Neutrophil (primary cell): ENCODE data around the gene CNTN5.

ENCODE experiments used
- H3K27ac ChIP-seq: fragments of 200-600 bp; sonication (generic); 2 replicates; pipeline ENCODE4 v1.5.1; 2016; ENCODE audit warnings: mild to moderate bottlenecking, moderate library complexity
- H3K27me3 ChIP-seq: fragments of 200-600 bp; sonication (generic); 2 replicates; pipeline ENCODE4 v1.6.0; 2016; ENCODE audit warnings: mild to moderate bottlenecking
- H3K36me3 ChIP-seq: fragments of 200-600 bp; sonication (generic); 2 replicates; pipeline ENCODE4 v1.5.1; 2017
- H3K4me1 ChIP-seq, 2 experiments: fragments of 200-600 bp in 1 of 2; sonication (generic) in 1 of 2; 1 replicate in 1 of 2; 2 replicates in 1 of 2; pipeline versions ENCODE4 v1.5.1 to v1.6.1; 2013 to 2016; ENCODE audit warnings: low read depth in 1 of 2, low read length in 1 of 2, mild to moderate bottlenecking in 1 of 2, moderate library complexity in 1 of 2; ENCODE audit not compliant: control insufficient read depth in 1 of 2, insufficient read depth in 1 of 2
- H3K4me3 ChIP-seq, 2 experiments: fragments of 200-600 bp in 1 of 2; sonication (generic) in 1 of 2; 1 replicate in 1 of 2; 2 replicates in 1 of 2; pipeline ENCODE4 v1.5.1; 2013 to 2016; ENCODE audit warnings: low read depth in 1 of 2, low read length in 1 of 2, mild to moderate bottlenecking in 1 of 2, moderate library complexity in 1 of 2
- H3K9me3 ChIP-seq: fragments of 200-600 bp; sonication (generic); 2 replicates; pipeline ENCODE4 v1.5.1; 2016
- TF ChIP-seq, protein P1 (sequence below): fragments of 200-600 bp; sonication (generic); IDR thresholded peaks from 2 replicates; pipeline ENCODE4 v1.5.1; 2016; ENCODE audit warnings: antibody characterized with exemption

The CNTN5 gene

DNA sequence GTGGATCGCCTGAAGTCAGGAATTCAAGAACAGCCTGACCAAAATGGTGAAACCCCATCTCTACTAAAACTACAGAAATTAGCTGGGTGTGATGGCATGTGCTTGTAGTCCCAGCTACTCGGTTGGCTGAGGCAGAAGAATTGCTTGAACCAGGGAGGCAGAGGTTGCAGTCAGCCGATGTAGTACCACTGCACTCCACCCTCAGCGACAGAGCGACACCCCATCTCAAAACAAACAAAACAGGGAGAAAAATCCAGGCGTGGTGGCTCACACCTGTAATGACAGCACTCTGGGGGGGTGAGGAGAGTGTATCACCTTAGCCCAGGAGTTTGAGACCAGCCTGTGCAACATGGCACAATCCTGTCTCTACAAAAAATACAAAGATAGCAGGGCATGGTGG is 864.0 kb downstream of the CNTN5 start:
- H3K27ac ChIP-seq: no peak overlapping the region
- H3K9me3 ChIP-seq: no peaks in the 10 kb centered on the region
- H3K4me1 ChIP-seq: no peaks in the 10 kb centered on the region
- TF ChIP-seq, protein P1, sequence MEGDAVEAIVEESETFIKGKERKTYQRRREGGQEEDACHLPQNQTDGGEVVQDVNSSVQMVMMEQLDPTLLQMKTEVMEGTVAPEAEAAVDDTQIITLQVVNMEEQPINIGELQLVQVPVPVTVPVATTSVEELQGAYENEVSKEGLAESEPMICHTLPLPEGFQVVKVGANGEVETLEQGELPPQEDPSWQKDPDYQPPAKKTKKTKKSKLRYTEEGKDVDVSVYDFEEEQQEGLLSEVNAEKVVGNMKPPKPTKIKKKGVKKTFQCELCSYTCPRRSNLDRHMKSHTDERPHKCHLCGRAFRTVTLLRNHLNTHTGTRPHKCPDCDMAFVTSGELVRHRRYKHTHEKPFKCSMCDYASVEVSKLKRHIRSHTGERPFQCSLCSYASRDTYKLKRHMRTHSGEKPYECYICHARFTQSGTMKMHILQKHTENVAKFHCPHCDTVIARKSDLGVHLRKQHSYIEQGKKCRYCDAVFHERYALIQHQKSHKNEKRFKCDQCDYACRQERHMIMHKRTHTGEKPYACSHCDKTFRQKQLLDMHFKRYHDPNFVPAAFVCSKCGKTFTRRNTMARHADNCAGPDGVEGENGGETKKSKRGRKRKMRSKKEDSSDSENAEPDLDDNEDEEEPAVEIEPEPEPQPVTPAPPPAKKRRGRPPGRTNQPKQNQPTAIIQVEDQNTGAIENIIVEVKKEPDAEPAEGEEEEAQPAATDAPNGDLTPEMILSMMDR: no peak
- no peak overlapping the region for H3K4me3 ChIP-seq
- no peaks in the 10 kb centered on the region for H3K36me3 ChIP-seq
- H3K27me3 ChIP-seq: no peaks in the 10 kb centered on the region

DNA sequence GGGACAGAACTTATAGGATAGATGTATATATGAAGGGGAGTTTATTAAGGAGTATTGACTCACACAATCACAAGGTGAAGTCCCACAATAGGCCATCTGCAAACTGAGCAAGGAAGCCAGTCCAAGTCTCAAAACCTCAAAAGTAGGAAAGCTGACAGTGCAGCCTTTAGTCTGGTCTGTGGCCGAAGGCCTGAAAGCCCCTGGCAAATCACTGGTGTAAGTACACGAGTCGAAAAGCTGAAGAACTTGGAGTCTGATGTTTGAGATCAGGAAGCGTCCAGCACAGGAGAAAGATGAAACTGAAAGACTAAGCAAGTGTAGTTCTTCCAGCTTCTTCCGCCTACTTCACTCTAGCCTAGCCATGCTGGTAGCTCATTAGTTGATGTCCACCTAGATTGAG is 866.7 kb downstream of the CNTN5 start:
- no peak overlapping the region for H3K4me3 ChIP-seq
- H3K4me1 ChIP-seq: no peaks in the 10 kb centered on the region
- H3K27me3 ChIP-seq: no peaks in the 10 kb centered on the region
- TF ChIP-seq, protein P1: no peak
- no peak overlapping the region for H3K27ac ChIP-seq
- H3K36me3 ChIP-seq: no peaks in the 10 kb centered on the region
- H3K9me3 ChIP-seq: no peaks in the 10 kb centered on the region

DNA sequence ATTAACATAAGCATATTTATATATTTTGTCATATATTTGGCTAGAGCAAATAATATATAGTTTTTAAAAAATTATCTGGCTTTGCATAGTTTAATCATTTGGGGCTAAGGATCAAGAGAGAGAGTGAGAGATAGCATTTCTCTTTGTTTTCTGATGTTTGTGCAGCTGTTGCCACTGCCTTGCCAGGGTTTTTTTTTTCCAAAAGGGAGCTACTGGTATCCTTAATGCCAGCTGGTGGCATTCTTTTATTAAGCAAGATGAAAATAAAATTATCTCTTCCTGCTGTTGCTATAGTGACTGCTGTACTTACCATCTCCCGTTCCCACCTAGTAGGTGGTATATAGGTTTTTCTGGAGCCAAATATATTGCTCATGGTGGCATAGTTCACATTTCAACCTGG is 873.1 kb downstream of the CNTN5 start:
- Histone ChIP-seq H3K27me3 (no peaks in the 10 kb centered on the region), H3K4me1 (no peaks in the 10 kb centered on the region), H3K36me3 (no peaks in the 10 kb centered on the region), H3K4me3 (no peak overlapping the region), H3K9me3 (no peaks in the 10 kb centered on the region), H3K27ac (no peak overlapping the region)
- TF ChIP-seq, protein P1: no peak

DNA sequence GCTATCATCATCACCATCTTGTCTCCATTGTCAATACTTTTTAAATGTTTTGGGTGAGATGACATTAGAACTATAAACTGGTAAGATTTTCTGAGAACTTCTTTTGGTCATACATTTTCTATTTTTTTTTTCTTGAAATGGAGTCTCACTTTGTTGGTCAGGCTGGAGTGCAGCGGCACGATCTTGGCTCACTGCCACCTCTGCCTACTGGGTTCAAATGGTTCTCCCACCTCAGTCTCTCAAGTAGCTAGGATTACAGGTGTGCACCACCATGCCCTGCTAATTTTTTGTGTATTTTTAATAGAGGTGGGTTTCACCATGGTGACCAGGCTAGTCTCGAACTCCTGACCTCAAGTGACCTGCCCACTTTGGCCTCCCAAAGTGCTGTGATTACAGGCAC is 880.4 kb downstream of the CNTN5 start:
- TF ChIP-seq, protein P1: no peak
- Histone ChIP-seq H3K36me3 (no peaks in the 10 kb centered on the region), H3K9me3 (no peaks in the 10 kb centered on the region), H3K27me3 (no peaks in the 10 kb centered on the region), H3K4me1 (no peaks in the 10 kb centered on the region), H3K27ac (no peak overlapping the region), H3K4me3 (no peak overlapping the region)

DNA sequence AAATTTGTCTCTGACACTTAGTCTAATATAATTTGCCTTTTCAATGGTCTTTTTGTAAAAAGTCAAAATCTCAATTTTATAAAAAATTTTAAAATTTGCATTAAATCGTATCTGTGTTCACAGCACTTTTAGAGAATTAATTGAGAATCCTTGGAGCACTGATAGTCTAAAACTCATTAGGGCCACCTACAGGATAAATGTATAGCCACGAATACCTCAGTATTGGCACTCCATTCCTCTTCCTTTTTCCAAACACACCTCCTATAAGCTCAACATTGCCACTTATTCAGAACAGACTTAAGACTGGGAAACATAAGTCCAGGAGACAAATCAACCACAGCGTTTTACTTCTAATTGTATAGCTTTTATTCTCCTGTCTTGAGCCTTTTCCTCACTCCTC is 890.4 kb downstream of the CNTN5 start:
- Histone ChIP-seq H3K27ac (no peak overlapping the region), H3K4me1 (no peaks in the 10 kb centered on the region), H3K27me3 (no peaks in the 10 kb centered on the region), H3K36me3 (no peaks in the 10 kb centered on the region), H3K4me3 (no peak overlapping the region), H3K9me3 (no peaks in the 10 kb centered on the region)
- TF ChIP-seq, protein P1: no peak

DNA sequence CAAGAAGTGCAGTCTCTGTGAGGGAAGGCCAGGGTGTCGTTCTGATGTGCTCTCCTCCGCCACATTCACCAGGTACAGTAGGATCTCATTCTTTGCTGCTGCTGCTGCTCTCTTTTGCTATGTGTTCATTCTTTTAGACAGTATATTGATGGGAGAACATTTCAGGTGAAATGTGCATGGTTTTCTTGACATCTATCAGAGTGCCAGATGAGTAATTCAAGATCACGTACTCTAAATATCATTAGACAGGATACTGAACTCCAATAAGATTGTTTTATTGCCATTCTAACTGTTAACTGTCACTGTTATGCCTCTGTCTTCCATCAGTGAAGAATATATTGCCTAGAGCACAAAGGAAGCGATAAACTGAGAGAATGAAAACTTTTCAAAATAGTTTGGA is 895.3 kb downstream of the CNTN5 start:
- H3K4me1 ChIP-seq: no peaks in the 10 kb centered on the region
- H3K9me3 ChIP-seq: no peaks in the 10 kb centered on the region
- H3K27me3 ChIP-seq: no peaks in the 10 kb centered on the region
- H3K36me3 ChIP-seq: no peaks in the 10 kb centered on the region
- TF ChIP-seq, protein P1: no peak
- H3K27ac ChIP-seq: no peak overlapping the region
- H3K4me3 ChIP-seq: no peak overlapping the region
